Right ventricle myocardium superior (tissue), 1 donor: ENCODE measurements around the gene CEBPG. TPM values are rescaled to one million over a fixed set of nuclear protein-coding genes. Genes with fewer than 3 reads are reported as not detected.

ENCODE experiments used
- ATAC-seq: fragments of 200-7000 bp; cut with Tn5 transposase; one replicate; pipeline ENCODE4 v1.9.1; 2020; ENCODE audit warnings: mild to moderate bottlenecking; ENCODE audit not compliant: poor library complexity
- DNase-seq: peaks from one replicate; pipeline ENCODE4 v3.0.0-alpha.2; 2020
- intact Hi-C: fragments of 100-400 bp; cut with DNase I; formaldehyde crosslinking; loops from one replicate; pipeline ENCODE4 v1.11.2; 2022
- total RNA-seq: library from RNA; stranded (reverse); fragmentation: NEBNext Ultra II Directional; extraction: Animal tissue kit (Norgen Biotek cat#: 25700); gene quantifications from one replicate; pipeline ENCODE4 v1.2.1, GENCODE V29; 2021
- donor health status: DM: no; HTN: yes; CAD: no; lungs with severe emphysema.

The CEBPG gene
- total RNA-seq, 1 donor from 2014 or later: 16.1 TPM

DNA sequence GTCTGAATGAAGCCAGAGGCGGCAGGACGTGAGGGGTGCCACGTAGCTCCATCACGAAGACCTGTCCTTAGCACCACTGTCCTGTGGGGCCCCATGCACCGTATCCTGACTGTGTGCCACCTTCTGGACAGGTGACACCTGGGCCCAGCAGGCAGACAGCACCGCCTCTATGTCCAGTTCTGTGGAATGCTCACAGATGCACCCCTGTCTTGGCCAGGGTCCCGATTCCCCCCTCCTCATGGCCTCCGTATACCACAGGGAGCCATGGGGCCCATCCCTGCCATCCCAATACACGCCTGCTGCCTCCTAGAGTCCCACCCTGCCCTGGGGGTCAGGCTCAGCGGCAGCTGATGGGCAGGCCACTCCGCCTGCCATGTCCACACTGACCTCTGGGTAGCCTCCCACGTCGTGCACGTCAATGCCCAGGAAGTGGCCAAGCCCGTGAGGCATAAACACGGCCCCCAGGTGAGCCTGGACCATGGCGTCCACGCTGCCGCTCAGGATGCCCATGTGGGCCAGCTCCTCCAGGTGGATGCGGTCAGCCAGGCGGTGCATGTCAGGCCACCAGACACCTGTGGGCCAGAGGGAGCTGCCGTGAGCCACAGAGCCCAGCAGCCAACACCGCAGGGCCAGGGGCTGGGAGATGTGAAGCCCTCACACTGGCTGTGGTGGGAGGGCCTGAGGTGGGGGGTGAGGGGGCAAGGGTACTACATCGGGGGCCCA is 17.6 kb downstream of the CEBPG start:
- DNase-seq: peak; percentile 46

DNA sequence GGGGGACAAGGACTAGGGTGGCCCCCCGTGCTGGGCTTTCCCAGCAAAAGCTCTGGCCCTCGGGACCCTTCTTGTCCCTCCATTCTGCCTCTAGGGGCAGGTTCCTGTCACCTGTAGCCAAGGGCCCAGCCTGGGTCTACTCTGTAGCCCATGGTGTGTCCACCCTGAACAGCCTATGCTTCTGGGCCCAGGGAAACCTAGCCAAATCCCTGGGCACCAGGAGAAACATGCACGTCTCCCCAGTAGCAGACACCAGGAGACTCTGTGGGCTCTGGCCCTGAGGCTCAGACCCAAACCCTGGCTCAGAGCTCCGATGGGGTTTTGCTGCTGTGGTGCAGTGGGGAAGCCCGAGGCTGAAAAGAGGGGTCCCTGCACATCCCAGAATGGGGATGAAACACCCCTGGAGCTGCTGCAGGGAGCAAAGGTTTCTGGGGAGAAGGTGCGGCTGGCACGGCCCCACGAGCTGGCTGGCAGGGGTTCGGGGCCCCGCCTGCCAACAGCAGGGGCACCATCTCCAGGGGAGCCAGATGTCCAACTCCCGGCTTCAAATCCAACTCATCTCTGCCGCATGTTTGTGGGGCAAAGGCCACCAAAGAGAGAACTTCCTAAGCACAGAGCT is 18.2 kb downstream of the CEBPG start:
- intact Hi-C loops: no loop called here
- DNase-seq: peak; percentile 37
- no peak for ATAC-seq

More for the DNA sequence above, 17.6 kb downstream of the CEBPG start:
- ATAC-seq: no peak
- intact Hi-C loops: no loop called here

DNA sequence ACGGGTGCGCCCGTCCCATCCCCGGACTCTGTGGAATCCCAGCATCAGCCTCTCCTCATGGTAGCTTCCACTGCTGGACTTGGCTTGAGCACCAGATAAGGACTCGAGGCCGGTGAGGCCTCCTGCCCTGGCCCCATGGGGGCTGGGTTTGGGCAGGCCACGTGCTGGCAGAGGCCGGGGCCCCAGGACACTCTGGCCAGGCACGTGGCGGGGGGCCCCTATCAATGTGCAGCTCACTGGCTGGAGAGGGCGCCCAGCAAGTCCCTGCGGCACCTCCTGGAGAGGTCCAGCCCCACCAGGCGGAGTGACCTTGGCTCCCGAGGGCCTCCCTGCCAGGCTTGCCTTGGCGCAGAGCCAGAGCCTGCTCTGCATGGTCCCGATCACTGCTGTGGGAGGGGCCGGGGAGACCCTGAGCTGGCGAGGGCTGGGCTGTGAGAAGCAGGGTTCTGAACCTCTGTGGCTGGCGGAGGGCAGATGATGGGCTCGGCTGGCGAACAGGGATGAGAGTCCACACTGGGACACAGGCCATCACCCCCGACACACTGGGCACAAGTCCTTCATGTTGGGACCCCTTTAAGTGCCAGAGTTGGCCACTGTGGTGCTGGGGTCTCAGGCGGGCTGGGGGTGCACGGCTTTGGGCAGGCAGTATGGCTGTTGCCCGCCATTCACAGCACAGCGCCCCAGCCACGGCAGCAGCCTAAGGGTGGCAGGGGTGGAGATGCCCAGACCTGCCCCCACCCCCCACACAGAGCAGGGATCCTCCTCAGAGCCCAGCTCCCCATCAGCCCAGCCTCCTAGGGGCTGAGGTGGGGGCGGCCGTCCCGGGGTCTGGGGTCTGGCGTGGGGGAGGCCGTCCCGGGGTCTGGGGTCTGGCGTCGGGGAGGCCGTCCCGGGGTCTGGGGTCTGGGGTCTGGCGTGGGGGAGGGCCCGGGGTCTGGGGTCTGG is 19.1 kb downstream of the CEBPG start:
- ATAC-seq: no peak
- intact Hi-C loops: no loop called here
- peak; percentile 68 for DNase-seq

DNA sequence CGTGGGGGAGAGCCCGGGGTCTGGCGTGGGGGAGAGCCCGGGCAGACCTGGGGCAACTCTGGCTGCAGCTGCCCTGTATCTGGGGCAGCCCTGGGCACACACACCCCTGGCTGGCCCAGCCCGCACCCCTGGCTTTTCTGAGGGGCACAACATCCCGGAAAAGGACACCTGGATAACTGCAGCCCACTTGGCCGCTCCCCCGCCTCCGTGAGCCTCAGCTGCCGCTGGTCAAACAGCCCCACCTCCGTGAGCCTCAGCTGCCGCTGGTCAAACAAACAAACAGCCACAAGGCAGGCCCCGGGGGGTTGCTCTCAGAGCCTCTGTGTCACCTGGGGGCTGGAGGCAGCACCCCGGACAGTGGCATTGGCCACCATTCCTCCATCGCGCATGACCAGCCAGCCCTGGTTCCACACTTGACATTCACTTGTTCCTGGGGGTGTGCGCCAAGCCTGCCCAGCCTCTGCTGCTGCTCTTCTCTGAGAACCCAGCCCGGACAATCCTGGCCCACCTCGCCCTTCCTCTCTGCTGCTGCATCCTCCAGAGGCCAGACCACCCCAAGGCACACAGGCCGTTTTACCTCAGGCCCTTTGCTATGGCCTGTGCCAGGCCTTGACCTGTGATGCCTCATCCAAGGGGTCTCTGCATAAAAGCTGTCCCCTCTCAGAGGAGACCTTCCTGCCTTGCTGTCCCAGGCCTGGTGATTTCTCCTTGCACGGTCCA is 19.9 kb downstream of the CEBPG start:
- intact Hi-C loops: no loop called here
- DNase-seq (peak; percentile 49), ATAC-seq (no peak)

- ATAC-seq (peak; percentile 48), DNase-seq (peak; percentile 84)
- intact Hi-C loops: no loop called here
Measured at GRCh38 chr19:33394006-33394722, 20.7 kb downstream of the CEBPG start.

DNA sequence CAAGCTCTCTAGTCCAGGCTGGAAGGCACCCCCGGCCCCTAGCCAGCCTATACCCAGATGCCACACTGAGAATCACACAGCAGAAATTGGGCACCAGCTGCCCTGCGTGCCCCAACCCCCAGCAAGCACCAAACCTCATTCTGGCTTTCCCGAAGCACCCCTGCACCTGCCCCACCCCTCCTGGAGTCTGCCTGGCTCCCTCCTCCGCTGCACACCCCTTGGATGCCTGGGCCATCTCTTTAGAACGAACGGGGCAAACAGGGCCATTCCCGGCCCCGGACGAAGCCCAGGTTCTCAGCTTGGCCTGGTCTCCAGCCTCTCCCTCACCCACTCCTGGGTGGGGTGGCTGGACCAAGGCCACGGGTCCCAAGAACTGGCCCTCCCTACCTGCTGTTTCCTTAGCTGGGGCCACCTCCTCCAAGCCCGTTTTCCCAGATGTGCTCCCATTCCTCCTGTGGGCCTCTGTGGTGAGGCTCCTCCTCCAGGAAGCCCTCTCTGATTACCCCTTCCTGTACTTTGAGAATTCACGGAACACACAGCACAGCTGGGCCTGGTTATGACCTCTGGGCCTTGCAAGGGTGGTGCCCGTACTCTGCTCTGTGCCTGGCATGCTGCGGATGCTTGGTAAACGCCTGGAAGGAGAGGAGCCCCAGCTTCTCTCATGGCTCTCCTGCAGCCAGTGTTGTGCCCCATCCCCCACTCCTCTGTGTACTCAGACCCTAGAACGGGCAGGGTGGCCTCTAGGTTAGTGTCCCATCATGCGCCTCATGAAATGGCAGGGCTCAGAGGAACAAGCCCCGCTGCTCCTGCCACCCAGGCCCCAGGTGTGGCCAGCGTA is 21.4 kb downstream of the CEBPG start:
- DNase-seq (peak; percentile 46), ATAC-seq (no peak)
- intact Hi-C loops: no loop called here

DNA sequence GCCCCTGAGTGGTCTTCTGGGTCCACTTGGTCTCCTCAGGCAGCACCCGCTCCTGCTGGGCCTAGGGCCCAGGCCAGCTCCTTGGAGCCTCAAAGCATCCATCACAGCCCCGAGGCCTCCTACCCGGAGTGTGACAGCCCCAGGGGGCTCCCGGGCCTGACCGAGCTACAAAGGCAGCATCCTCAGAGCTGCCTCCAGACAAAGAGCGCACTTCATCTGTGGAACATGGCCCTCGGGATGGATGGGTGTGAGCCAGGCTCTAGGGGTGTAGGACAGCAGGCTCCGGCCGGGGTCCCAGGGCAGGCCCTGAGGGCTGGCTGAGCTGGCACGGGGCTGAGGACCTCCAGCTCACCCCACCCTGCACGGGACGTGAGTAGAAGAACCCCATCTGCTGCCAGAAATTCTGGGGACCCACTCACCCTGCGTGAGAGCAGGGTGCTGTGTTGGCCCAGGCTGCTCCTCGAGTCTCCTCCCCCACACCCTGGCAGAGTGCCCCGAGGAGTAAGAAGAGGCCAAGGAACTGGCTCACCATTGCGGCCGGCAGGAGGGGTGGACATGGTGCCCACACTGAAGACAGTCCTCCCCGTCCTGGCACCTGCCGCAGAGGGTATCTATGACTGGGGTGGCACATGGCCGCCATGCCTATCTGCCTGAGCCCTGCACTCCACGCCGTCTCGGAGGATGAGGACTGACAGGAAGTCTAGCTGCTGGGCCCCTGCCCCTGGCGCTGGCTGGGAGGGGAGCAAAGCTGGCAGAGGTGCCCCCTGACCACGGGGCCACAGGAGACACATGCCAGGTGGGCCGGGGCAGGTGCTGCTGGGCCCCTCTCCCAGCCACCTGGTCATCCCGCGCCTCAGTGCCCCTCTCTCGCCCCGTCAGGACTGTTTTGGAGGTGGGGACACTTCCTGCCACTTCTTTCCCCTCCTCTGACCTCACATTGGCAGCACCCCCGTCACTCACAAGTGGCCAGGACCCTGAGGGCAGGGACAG is 22.3 kb downstream of the CEBPG start:
- intact Hi-C loops: no loop called here
- ATAC-seq: no peak

DNA sequence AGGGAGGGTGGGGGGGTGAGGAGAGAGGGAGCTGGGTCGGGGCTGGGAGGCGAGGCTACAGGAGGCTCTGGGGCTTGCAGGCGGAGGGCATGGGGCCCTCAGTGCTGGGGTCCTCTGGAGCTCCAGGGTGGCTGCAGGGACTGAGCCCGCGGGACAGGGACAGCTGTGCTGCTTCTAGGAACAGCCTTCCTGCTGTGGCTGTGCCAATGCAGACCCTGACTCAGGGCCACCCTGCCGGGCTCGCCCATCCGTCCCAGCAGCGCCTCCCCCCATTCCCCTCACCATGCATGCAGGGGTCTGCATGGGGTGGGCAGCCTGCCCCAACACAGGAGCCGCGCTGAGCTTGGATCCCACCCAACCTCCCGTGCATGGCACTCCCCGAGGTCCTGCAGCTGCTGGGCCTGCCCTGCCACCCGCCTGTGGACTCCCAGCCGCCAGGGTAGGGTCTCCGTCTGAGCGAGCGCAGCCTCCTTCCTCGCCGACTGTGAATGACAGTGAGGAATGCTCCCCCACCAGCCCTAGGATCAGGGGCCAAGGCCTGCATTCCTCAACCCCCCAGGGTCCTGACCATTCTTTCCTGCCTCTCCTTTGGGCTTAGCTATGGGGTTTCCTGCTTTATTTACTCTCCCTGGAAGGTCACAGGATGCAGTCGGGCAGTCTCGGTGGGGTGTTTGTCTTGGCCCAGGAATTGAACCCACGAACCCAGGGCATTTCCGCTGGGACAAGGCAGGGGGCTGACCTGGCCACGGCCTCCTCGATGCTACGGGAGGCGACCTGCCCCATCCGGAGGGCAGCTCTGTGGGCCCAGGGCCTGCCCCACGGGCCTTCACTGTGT is 23.4 kb downstream of the CEBPG start:
- intact Hi-C loops: no loop called here
- no peak for ATAC-seq
- DNase-seq: peak; percentile 47

More for the DNA sequence above, 22.3 kb downstream of the CEBPG start:
- DNase-seq: peak; percentile 78

DNA sequence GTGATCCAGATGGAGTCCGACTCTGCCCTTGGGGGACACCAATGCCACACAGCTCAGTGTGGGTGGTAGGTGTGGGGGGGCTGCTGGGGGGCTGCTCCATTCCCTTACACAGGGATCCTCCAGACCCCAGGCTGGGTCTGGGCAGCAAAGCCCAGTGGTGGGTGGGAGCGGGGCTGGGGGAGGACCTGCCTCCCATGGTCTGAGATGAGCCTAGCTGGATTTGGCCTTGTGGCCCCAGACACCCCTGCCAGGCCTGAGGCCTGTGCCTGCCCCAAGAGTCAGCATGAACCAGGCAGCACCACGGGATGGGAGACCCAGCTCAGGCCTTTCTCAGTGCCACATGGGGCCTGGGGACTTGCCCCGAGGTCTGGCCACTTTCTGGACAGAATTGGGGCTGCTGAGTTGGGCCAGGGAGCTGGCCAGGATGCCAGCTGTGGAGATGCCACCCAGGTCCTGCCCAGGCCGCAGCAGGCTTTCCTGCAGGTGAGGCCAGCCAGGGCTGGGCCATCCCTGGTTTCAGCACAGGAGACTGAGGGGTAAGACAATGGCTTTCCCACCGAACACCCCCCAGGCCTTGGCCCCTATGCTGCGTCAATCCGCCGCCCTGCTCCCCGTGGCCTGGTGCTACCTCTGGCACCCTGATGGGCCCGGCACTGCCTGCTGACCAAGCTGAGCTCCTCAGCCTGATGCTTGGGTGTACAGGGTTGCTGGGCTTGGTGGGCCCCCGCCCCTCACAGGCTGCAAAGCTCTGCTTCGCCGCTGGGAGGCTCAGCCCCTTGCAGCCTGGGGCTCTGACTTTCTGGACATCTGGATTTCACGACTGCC is 24.2 kb downstream of the CEBPG start:
- ATAC-seq (no peak), DNase-seq (peak; percentile 37)
- intact Hi-C loops: no loop called here

- DNase-seq (no peak), ATAC-seq (no peak)
- intact Hi-C loops: no loop called here
Measured at GRCh38 chr19:33398361-33399060, 25.0 kb downstream of the CEBPG start.

DNA sequence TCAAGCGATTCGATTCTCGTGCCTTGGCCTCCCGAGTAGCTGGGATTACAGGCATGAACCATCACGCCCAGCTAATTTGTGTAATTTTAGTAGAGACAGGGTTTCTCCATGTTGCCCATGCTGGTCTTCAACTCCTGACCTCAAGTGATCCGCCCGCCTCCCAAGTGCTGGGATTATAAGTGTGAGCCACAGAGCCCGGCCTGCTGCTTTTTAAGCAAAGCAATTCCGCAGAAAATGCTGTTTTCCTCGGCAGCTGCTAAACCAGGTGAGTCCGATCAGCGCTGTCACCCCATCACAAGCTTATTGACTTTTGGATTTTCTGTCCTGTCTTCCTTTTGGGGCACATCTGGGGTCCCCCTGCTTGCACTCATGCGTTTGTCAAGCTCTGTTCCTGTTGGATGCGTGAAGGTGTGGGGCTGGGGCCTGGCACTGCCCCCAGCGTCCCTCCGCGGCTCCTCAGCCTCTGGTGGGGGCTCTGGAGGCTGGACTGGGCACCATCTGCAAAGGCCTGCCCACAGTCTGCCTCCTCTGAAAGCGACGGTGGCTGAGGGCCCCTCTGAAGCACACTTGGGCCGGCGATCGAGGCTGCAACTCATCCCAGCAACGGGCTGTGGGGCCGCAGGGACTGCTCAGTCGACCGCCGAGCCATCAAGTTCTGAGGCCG is 25.7 kb downstream of the CEBPG start:
- ATAC-seq (no peak), DNase-seq (peak; percentile 34)
- intact Hi-C loops: no loop called here

DNA sequence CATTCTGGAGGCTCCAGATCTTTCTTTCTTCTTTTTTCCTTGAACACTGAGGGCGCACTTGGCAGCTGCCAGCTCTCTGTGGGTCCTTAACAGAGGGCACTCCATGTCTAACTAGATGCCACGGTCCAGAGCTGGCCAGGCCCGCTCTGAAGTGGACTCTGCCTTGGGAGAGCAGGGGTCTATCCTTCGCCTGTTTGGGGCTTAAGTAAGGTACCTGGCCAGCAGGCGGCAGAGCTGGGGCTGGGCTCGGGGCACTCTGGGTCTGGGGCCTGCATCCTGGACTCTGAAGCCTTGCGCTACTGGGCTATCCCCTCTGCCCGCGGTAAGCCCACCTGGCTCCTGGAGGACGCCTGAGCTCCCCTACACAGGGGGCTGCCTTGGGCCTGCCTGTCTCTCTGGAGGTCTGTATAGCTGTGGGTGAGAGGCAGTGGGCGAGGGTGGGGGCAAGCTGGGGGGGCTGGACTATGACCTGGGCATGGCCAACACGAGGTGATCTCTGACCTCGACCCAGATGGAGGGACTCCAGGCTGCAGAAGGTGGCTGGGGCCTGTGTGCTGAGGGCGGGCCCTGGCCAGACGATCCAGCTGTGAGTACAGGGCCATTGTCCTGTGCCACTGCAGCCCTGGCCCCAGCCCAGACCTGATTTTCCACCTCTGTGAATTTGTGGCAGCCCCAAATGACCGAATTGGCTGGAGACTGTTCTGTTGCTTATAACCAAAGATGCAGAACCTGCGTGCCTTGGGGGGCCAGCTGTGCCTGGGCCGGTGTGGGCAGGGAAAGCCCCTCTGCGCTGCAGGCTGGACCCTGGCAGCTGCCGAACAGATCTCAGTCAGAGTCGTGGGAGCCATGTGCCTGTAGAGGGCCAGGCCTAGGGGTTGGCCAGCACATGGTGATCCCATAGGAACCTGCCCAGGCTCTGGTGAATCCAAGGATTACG is 26.5 kb downstream of the CEBPG start:
- ATAC-seq (no peak), DNase-seq (no peak)
- intact Hi-C loops: no loop called here
